ENCODE measurements around the gene CRACDL.

Gene CRACDL

GRCh38 chr2:98924038-98924830 is 11.8 kb downstream of the CRACDL start:
- DNase-seq: no peak

DNA sequence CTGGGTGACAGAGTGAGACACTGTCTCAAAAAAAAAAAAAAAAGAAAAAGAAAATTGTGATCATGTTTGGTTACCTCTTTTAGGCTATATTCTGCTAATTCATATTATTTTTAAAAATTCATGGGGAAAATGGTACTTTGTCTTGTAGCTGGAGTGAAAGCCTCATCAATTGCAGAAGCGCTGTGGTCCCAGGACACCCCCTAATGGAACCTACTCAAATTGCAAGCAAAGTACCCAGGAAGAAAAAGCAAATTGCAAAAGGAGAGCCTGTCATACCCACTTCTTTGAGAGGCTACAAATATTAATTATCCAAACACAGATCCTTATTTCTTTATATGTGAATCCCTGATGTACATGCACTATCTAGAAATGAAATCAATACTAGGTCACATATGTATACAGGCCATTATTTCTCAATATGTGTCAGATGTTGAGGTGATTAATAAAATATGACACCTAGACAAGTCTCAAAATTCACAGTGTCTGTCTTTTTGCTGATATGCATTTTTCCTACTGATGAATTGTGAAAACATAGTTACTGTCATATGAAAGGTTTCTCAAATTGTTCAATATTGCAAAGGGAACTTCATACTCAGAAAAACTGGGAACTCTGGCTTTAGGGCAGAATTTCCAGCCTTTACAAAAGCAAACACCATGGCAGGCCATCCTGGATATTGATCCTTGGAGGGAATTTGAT is 12.6 kb downstream of the CRACDL start:
- no peak for DNase-seq

GRCh38 chr2:98921062-98921461 is 15.0 kb downstream of the CRACDL start:
- DNase-seq: no peak

- DNase-seq: peak; percentile 76
Observed at GRCh38 chr2:98917031-98917471, 19.0 kb downstream of the CRACDL start.

DNA sequence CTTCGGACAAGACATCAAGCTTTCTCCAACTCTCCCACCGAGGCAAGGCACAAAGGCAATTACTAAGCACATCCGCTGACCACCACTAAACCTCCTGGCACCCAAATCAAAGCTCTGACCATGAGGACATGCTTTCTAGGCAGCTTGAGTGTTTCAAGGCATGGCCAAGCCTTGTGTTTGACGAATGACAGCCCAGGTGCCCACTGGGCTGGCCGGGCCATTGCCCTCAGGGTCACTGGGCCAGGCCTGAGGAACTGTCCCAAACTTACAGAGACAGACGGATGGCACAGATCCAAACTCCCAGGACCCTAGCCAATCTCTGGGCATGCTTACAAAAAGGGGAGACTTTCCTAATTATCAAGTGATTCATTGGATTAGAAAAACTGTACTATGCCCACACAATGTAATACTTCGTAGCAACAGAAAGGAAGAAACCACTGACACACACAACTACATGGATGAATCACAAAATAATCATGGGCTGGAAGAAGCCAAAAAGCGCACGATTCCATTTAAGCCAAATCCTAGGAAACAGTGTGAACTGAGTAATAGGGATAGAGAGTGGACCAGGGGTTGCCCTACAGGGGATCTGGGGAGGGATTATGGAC is 20.2 kb downstream of the CRACDL start:
- DNase-seq: peak; percentile 34

GRCh38 chr2:98914713-98915580 is 21.1 kb downstream of the CRACDL start:
- DNase-seq: no peak

DNA sequence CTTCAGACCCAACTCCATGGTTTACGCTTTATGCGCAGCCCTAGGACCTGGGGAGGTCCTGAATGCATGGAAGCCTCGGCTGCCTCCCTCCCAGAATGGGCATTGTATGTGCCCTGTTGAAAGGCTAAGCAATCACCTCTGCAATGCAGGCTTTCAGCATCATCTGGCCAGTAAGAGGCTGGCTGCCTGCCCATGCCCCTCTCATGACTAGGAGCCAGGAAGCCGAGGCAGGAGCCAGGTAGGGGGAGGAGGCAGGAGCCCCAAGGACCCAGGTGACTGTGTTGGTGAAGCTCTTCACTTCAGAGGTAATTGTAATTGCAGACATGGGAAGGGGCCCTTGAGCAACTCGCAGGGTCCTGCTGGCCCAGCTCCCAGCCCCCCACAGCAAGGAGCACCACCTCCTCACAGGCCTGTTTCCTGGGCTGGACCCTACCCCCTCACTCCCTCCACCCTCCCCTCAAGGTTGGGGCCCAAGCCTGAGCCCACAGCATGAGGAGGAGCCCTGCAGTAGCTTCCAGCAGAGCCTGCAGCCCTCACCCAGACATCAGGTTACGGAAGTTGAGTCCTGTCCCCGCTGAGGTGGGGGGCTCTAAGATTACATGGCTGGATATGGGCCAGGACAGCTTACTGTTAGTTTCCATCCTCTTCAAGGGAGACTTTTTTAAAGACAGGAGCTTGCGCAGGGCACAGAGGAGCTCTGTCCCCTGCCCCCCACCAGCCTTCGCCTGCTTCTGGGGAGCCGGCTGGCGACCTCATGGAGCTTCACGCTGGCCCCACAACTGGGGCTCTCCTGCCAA is 21.9 kb downstream of the CRACDL start:
- no peak for DNase-seq

- DNase-seq: peak; percentile 14
Observed at GRCh38 chr2:98912957-98913915, 22.8 kb downstream of the CRACDL start.

DNA sequence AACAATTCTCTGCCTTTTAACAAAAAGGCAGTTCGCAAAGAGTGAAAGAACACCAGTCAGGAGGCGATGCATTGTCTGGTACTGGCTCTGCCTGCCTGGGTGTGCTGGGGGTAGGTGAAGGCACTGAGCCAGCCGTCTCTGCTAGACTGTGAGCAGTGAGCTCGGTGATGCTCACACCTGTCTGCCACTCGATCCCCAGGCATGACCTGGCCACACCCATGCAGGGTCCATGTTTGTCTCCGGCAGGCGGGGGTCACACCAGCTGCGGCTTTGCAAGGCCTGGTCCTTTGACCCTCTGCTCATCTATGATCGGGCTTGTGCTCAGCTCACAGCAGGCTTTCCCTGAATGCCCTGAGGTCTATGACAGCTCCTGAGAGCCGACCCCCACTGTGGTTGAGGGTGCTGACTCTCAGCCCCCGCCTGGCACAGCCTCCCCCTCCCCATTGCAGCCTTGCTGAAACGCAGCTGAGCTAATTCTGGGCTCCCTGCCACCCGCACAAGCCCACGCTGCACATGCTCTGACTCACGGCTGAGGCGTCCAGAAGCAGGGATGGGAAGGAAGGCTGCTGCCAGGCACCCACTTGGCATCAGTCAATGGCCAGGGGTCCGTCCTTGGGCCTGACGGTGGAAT is 23.7 kb downstream of the CRACDL start:
- peak; percentile 73 for DNase-seq

- DNase-seq: no peak
Observed at GRCh38 chr2:98911376-98912154, 24.5 kb downstream of the CRACDL start.

- DNase-seq: no peak
Observed at GRCh38 chr2:98911126-98911375, 25.0 kb downstream of the CRACDL start.

DNA sequence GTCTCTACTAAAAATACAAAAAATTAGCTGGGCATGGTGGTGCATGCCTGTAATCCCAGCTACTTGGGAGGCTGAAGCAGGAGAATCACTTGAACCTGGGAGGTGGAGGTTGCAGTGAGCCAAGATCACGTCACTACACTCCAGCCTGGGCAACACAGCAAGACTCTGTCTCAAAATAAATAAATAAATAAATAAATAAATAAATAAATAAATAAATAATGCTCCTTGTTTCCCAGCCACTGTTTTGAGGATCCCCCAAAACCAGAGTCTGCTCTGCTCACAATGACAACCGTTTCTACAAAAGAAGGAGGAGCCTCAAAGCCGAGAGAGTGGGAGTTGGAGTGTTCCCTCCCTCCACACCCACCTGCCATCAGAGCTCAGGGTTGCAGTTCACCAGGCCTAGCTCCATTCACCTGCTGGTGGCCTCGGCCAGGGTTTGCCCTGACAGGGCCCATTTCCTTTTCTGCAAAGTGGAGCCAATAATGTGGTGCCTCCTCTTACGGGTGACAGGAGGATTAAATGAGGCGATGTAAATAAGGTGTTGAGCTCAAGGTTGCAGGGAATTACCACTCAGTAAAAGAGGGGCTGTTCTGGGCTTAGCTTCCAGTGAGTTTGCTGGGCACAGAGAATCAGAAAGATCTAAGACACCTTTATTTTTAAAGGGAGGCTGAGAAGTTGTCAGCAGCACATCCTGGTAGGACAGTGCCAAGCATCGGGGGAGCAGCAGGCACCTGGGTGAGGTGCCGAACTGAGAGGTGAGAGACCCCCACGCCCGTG is 25.5 kb downstream of the CRACDL start:
- no peak for DNase-seq

GRCh38 chr2:98909317-98910211 is 26.5 kb downstream of the CRACDL start:
- DNase-seq: peak; percentile 28

DNA sequence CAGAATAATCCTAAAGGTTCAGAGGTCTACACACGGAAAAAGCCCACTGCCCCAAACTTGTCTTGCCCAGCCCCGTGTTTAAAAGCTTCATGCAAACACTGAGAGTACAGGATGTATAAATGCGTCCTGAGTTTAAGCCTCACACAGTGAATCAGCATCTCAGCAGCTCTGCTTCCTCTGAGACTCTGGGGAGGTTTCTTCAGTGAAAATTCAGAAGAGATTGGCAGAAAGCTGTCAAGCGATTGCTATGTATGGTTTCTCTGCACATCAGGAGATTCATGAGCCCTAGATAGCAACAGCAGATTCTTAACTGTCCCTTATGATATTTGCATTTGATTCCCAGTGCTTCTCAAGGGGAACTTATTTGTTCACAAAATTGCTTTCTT is 27.1 kb downstream of the CRACDL start:
- peak; percentile 5 for DNase-seq

GRCh38 chr2:98907966-98908905 is 27.8 kb downstream of the CRACDL start:
- DNase-seq: no peak

DNA sequence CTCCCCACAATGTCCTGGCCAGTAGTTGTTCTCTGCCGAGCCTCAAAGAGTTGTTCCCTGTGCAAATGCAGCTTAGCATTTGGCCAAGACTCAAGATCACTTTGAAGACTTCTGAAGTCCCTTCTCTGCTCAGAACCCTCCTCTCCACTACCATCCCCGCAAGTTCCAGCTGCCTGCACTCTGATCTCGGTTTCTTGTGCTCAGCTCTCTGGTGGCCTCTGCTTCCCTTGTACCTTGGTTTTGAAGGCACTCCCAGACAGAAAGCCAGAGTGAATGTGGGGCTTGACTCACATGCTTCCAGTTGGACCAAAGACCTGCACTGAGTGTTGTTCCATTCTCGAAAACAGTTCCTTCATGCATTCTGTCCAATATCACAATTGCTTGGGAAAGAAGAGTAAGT is 28.6 kb downstream of the CRACDL start:
- no peak for DNase-seq
